ENCODE measurements around the gene ANG.
A peak's percentile ranks its signal among the peaks of the same experiment; 100 is the strongest.

The ANG gene

DNA sequence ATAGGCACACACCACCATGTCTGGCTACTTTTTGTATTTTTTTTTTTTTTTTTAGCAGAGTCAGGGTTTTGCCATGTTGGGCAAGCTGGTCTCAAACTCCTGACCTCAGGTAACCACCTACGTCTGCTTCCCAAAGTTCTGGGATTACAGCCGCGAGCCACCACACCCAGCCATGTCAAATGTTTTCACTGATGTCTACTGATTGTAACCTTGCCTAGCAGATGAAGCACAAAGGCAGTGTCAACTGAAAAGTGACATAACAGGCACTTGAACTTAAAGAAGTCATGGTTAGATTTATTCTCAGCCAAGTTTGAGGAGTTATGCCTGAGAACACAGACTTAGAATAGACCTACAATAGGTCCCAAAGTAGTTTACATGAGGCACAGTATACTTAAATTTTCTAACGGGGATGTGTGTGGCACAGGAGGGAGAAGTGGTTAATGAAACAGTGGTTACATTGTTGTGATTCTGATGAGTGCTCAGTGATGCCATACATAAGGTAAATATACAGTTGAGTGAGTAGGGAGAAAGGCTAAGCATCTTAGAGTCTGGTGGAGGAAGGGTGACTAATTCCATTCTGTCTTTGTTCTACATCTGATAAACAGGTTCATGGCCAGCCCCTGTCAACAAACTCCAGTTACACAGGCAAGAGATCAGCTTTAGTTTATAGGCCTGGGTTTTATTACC, 16.8 kb upstream of the ANG start:
- Histone ChIP-seq H3K36me3 (ENCODE audit: insufficient read depth) (no peaks in the 10 kb centered on the region), H3K4me2 (no peak overlapping the region), H3K4me1 (ENCODE audit: low read depth, poor library complexity, severe bottlenecking) (no peaks in the 10 kb centered on the region), H3K27me3 (ENCODE audit: insufficient read depth, low read depth) (no peaks in the 10 kb centered on the region), H4K20me1 (ENCODE audit: insufficient read depth) (no peaks in the 10 kb centered on the region), H3K4me3 (IDR thresholded peaks at IDR 0.05; ENCODE audit: insufficient read depth, low read depth, low read length) (no peak overlapping the region), H2AFZ (ENCODE audit: low read depth) (no peak overlapping the region), H3K79me2 (ENCODE audit: insufficient read depth, low read depth) (no peaks in the 10 kb centered on the region), H3K27ac (no peak overlapping the region), H3K9ac (no peak overlapping the region)
- TF ChIP-seq, protein P1, sequence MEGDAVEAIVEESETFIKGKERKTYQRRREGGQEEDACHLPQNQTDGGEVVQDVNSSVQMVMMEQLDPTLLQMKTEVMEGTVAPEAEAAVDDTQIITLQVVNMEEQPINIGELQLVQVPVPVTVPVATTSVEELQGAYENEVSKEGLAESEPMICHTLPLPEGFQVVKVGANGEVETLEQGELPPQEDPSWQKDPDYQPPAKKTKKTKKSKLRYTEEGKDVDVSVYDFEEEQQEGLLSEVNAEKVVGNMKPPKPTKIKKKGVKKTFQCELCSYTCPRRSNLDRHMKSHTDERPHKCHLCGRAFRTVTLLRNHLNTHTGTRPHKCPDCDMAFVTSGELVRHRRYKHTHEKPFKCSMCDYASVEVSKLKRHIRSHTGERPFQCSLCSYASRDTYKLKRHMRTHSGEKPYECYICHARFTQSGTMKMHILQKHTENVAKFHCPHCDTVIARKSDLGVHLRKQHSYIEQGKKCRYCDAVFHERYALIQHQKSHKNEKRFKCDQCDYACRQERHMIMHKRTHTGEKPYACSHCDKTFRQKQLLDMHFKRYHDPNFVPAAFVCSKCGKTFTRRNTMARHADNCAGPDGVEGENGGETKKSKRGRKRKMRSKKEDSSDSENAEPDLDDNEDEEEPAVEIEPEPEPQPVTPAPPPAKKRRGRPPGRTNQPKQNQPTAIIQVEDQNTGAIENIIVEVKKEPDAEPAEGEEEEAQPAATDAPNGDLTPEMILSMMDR (conservative IDR thresholded peaks at IDR 0.05; ENCODE audit: low read depth, low read length): no peak

GRCh38 chr14:20675669-20676068, 12.9 kb upstream of the ANG start:
- Histone ChIP-seq H3K4me2 (no peak overlapping the region), H3K27ac (no peak overlapping the region), H3K4me1 (ENCODE audit: low read depth, poor library complexity, severe bottlenecking) (peaks cover 15% of the 10 kb centered on the region), H2AFZ (ENCODE audit: low read depth) (no peak overlapping the region), H3K27me3 (ENCODE audit: insufficient read depth, low read depth) (no peaks in the 10 kb centered on the region), H3K36me3 (ENCODE audit: insufficient read depth) (no peaks in the 10 kb centered on the region), H4K20me1 (ENCODE audit: insufficient read depth) (no peaks in the 10 kb centered on the region), H3K9ac (no peak overlapping the region), H3K4me3 (IDR thresholded peaks at IDR 0.05; ENCODE audit: insufficient read depth, low read depth, low read length) (no peak overlapping the region), H3K79me2 (ENCODE audit: insufficient read depth, low read depth) (no peaks in the 10 kb centered on the region)
- TF ChIP-seq, protein P1 (conservative IDR thresholded peaks at IDR 0.05; ENCODE audit: low read depth, low read length): no peak

- H3K27ac ChIP-seq: no peak overlapping the region
- H3K36me3 ChIP-seq (ENCODE audit: insufficient read depth): no peaks in the 10 kb centered on the region
- no peaks in the 10 kb centered on the region for H3K27me3 ChIP-seq (ENCODE audit: insufficient read depth, low read depth)
- H3K4me2 ChIP-seq: no peak overlapping the region
- H2AFZ ChIP-seq (ENCODE audit: low read depth): no peak overlapping the region
- H3K4me3 ChIP-seq (IDR thresholded peaks at IDR 0.05; ENCODE audit: insufficient read depth, low read depth, low read length): no peak overlapping the region
- TF ChIP-seq, protein P1 (conservative IDR thresholded peaks at IDR 0.05; ENCODE audit: low read depth, low read length): no peak
- no peak overlapping the region for H3K9ac ChIP-seq
- no peaks in the 10 kb centered on the region for H3K79me2 ChIP-seq (ENCODE audit: insufficient read depth, low read depth)
- H3K4me1 ChIP-seq (ENCODE audit: low read depth, poor library complexity, severe bottlenecking): peaks cover 15% of the 10 kb centered on the region
- no peaks in the 10 kb centered on the region for H4K20me1 ChIP-seq (ENCODE audit: insufficient read depth)
These were observed 12.5 kb upstream of the ANG start for GRCh38 chr14:20676072-20676471.

DNA sequence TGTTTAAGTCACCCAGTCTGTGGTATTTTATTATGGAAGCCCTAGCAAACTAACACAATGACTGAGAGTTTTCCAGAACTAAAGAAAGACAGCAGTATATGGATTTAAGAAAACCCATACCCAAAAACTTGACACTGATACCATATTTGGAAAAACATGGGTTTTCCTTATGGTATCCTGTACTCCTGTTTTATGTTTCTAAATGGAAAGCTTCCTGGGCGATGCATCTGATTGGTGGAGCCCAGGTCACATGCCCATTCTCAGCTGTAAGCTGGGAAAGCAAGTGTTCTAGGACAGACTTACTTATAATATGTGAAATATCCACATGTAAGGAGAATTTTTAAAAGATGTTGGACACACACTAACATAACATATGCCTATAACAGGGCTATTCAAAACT, 8.7 kb upstream of the ANG start:
- H3K4me3 ChIP-seq (IDR thresholded peaks at IDR 0.05; ENCODE audit: insufficient read depth, low read depth, low read length): no peak overlapping the region
- H3K79me2 ChIP-seq (ENCODE audit: insufficient read depth, low read depth): no peaks in the 10 kb centered on the region

More for the DNA sequence above, 8.7 kb upstream of the ANG start:
- Histone ChIP-seq H3K9ac (no peak overlapping the region; the same call in 1 of the 2 replicates), H3K27ac (peak overlapping the region; percentile 86; the same call in 1 of the 2 replicates), H4K20me1 (ENCODE audit: insufficient read depth) (no peaks in the 10 kb centered on the region), H3K36me3 (ENCODE audit: insufficient read depth) (no peaks in the 10 kb centered on the region), H3K4me2 (peak overlapping the region; percentile 76), H3K4me1 (ENCODE audit: low read depth, poor library complexity, severe bottlenecking) (peaks cover 15% of the 10 kb centered on the region), H3K27me3 (ENCODE audit: insufficient read depth, low read depth) (no peaks in the 10 kb centered on the region), H2AFZ (ENCODE audit: low read depth) (peak overlapping the region; percentile 71)
- TF ChIP-seq, protein P1 (conservative IDR thresholded peaks at IDR 0.05; ENCODE audit: low read depth, low read length): no peak
